ENCODE measurements around the gene ACTN3. TPM values are rescaled to one million over a fixed set of nuclear protein-coding genes. Genes with fewer than 3 reads are reported as not detected.

Gene ACTN3
- total RNA-seq, 1 donor from 2014 or later, result not detected

GRCh38 chr11:66559142-66559865, 12.6 kb downstream of the ACTN3 start:
- no peak for DNase-seq (ENCODE audit: low read depth)
- peaks cover 26% of the 10 kb centered on the region for H3K27me3 Mint-ChIP-seq (ENCODE audit: low read depth, unreplicated experiment)
- H3K4me1 ChIP-seq (ENCODE audit: insufficient read depth, low read length), result no peaks in the 10 kb centered on the region
- no peaks in the 10 kb centered on the region for H4K20me1 ChIP-seq (ENCODE audit: insufficient read depth, low read length)
- H3K9ac ChIP-seq (ENCODE audit: low read length), result no peak overlapping the region
- no peaks in the 10 kb centered on the region for H3K36me3 Mint-ChIP-seq (ENCODE audit: low read depth, unreplicated experiment)
- H3K4me1 Mint-ChIP-seq (ENCODE audit: low read depth, unreplicated experiment), result no peaks in the 10 kb centered on the region
- H3K27me3 ChIP-seq (ENCODE audit: insufficient read depth, low read length), result peaks cover 2% of the 10 kb centered on the region
- H3K4me2 ChIP-seq (ENCODE audit: low read length), result no peak overlapping the region
- no peak overlapping the region for H3K4me3 ChIP-seq (ENCODE audit: insufficient read depth, low read depth, low read length)
- peaks cover 2% of the 10 kb centered on the region for H3K9me3 Mint-ChIP-seq (ENCODE audit: unreplicated experiment)
- no peaks in the 10 kb centered on the region for H3K36me3 ChIP-seq (ENCODE audit: insufficient read depth, low read length)
- H3K9me3 ChIP-seq (ENCODE audit: insufficient read depth, low read depth, low read length), result no peaks in the 10 kb centered on the region
- H3K79me2 ChIP-seq (ENCODE audit: insufficient read depth, low read length), result no peaks in the 10 kb centered on the region
- H3K27ac ChIP-seq (ENCODE audit: low read depth, low read length), result no peak overlapping the region
- no peak for FAIRE-seq
- no peak overlapping the region for H3K4me3 Mint-ChIP-seq (ENCODE audit: unreplicated experiment)
- TF ChIP-seq CTCF (IDR thresholded peaks at IDR 0.05; ENCODE audit: insufficient read depth, low read depth, low read length) (no peak), EZH2 (IDR thresholded peaks at IDR 0.05; ENCODE audit: insufficient read depth, low read length) (peak; percentile 70)
- no peak overlapping the region for H3K27ac Mint-ChIP-seq (ENCODE audit: unreplicated experiment)
- peak overlapping the region; percentile 63 for H2AFZ ChIP-seq (ENCODE audit: low read depth, low read length)

- peaks cover 4% of the 10 kb centered on the region for H3K4me1 Mint-ChIP-seq (ENCODE audit: low read depth, unreplicated experiment)
- no peak overlapping the region for H3K27ac ChIP-seq (ENCODE audit: low read depth, low read length)
- H3K9me3 ChIP-seq (ENCODE audit: insufficient read depth, low read depth, low read length), result no peaks in the 10 kb centered on the region
- FAIRE-seq (no peak), DNase-seq (ENCODE audit: low read depth) (no peak)
- H3K4me1 ChIP-seq (ENCODE audit: insufficient read depth, low read length), result no peaks in the 10 kb centered on the region
- no peak overlapping the region for H3K4me3 Mint-ChIP-seq (ENCODE audit: unreplicated experiment)
- H3K36me3 Mint-ChIP-seq (ENCODE audit: low read depth, unreplicated experiment), result no peaks in the 10 kb centered on the region
- no peaks in the 10 kb centered on the region for H3K36me3 ChIP-seq (ENCODE audit: insufficient read depth, low read length)
- H3K9me3 Mint-ChIP-seq (ENCODE audit: unreplicated experiment), result peaks cover 2% of the 10 kb centered on the region
- no peak overlapping the region for H3K4me3 ChIP-seq (ENCODE audit: insufficient read depth, low read depth, low read length)
- no peaks in the 10 kb centered on the region for H3K79me2 ChIP-seq (ENCODE audit: insufficient read depth, low read length)
- H3K4me2 ChIP-seq (ENCODE audit: low read length), result no peak overlapping the region
- TF ChIP-seq EZH2 (IDR thresholded peaks at IDR 0.05; ENCODE audit: insufficient read depth, low read length) (no peak), CTCF (IDR thresholded peaks at IDR 0.05; ENCODE audit: insufficient read depth, low read depth, low read length) (no peak)
- no peak overlapping the region for H3K9ac ChIP-seq (ENCODE audit: low read length)
- H2AFZ ChIP-seq (ENCODE audit: low read depth, low read length), result no peak overlapping the region
- no peaks in the 10 kb centered on the region for H4K20me1 ChIP-seq (ENCODE audit: insufficient read depth, low read length)
- no peak overlapping the region for H3K27ac Mint-ChIP-seq (ENCODE audit: unreplicated experiment)
- H3K27me3 Mint-ChIP-seq (ENCODE audit: low read depth, unreplicated experiment), result peaks cover 26% of the 10 kb centered on the region
- peaks cover 2% of the 10 kb centered on the region for H3K27me3 ChIP-seq (ENCODE audit: insufficient read depth, low read length)
These were observed 13.4 kb downstream of the ACTN3 start for GRCh38 chr11:66559866-66560676.

Data from astrocyte (in vitro differentiated cells and primary cell).